MM.1S (cell line): ENCODE results near the gene GGN.

ENCODE experiments used
- CTCF ChIP-seq: fragments of 300-600 bp; sonication (generic); IDR thresholded peaks from 2 replicates; pipeline ENCODE4 v1.5.1; 2016; ENCODE audit warnings: antibody characterized with exemption, low read length, mixed read lengths
- EZH2 ChIP-seq: fragments of 300-600 bp; sonication (generic); optimal IDR thresholded peaks from 2 replicates; pipeline ENCODE3; 2017; ENCODE audit warnings: low read depth, mild to moderate bottlenecking, antibody characterized with exemption, low read length, mixed read lengths

- no peak for TF ChIP-seq CTCF
- no peak for TF ChIP-seq EZH2
Measured at GRCh38 chr19:38425810-38426466, 38.1 kb upstream of the GGN start, which contains the start of gene RASGRP4.
